ENCODE measurements around the gene RPRD2. TPM values are rescaled to one million over a fixed set of nuclear protein-coding genes. Genes with fewer than 3 reads are reported as not detected.

Gene RPRD2
- total RNA-seq, 3 donors from 2014 or later (not counting 1 experiment from before 2014, with no cell fraction given): 30.3 to 38.8 (median 34.0) TPM

DNA sequence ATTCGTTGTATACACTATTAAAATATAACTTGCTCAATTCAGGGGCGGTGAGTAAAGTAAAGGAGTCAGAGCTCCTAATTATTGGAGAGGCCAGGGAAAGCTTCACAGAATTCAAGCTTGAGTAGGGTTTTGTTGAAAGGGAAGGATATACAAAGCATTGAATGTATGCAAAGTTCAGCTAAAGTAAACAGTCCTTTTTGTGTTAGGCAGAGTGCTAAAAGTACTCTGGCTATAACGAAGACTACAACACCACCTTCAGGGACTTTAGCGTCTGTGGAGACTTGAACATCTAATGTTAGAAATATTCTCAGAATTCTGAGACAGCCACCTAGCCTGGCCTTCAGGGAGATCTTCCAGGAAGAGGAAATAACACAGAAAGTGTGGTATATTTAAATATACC lies 152.7 kb downstream of the RPRD2 start:
- intact Hi-C loops (cut with micrococcal nuclease): no loop called here
- Histone ChIP-seq H3K4me1 (ENCODE audit: control insufficient read depth, insufficient read depth, low read length) (peaks cover 16% of the 10 kb centered on the region), H3K4me3 (ENCODE audit: low read length) (no peak overlapping the region), H3K36me3 (ENCODE audit: control insufficient read depth, insufficient read depth, low read length) (no peaks in the 10 kb centered on the region), H3K27ac (ENCODE audit: low read length) (no peak overlapping the region), H3K9me3 (ENCODE audit: control insufficient read depth, insufficient read depth, low read length) (no peaks in the 10 kb centered on the region), H3K27me3 (ENCODE audit: control insufficient read depth, insufficient read depth, low read length) (no peaks in the 10 kb centered on the region)
- no peak for ATAC-seq
- peak in 1 of 2 donors; percentile 27 for DNase-seq
- H3K36me3 Mint-ChIP-seq: no peaks in the 10 kb centered on the region
- TF ChIP-seq CTCF (IDR thresholded peaks at IDR 0.05): no peak
- WGBS (ENCODE audit: insufficient coverage): 88% methylated on average over 1 of the region's 4 CpGs
- no peaks in the 10 kb centered on the region for H3K27me3 Mint-ChIP-seq (ENCODE audit: low read depth in 2 of 2)
- H3K4me1 Mint-ChIP-seq: peaks cover 8 to 18% of the 10 kb centered on the region in 2 donors
- no peaks in the 10 kb centered on the region for H3K9me3 Mint-ChIP-seq
- peak overlapping the region; percentile 62 to 77 for H3K27ac Mint-ChIP-seq
- peak overlapping the region; percentile 93 for H3K4me3 Mint-ChIP-seq

DNA sequence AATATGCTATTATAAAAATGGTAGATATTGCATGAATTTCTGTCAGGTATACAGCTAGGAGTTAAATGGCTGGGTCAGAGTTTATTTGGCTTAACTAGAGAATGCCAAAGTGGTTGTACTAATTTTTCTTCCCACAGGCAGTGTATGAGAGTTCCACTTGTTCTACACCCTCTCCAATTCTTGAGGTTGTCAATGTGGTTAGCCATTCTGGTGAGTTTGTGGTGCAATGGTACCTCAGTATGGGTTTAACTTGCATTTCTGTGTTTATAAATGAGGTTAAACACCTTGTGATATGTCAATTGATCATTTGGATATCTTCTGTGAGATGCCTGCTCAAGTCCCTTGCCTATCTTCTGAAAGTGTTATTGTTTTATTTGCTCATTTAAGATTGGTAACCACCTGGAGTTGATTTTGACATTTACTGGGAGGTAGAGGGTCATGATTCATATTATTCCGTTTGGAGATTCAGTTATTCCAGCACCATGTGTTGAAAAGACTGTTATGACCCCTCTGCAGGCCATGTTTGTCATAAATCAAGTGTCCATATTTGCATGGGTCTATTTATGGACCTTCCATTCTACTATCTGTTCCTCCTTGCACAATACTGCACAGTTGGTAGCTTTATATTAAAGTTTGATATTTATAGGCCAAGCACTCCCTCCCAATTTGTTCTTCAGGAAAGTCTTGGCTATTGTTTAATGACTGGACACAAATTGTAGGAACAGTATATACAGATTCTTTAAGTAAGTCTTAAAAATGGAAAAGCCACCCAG lies 157.4 kb downstream of the RPRD2 start:
- H3K27ac Mint-ChIP-seq: no peak overlapping the region

GRCh38 chr1:150525348-150525747 lies 161.4 kb downstream of the RPRD2 start:
- intact Hi-C loops (cut with micrococcal nuclease): no loop called here
- no peak for DNase-seq
- WGBS (ENCODE audit: insufficient coverage): 89% methylated on average over 2 of the region's 3 CpGs
- Mint-ChIP-seq H3K9me3 (no peaks in the 10 kb centered on the region), H3K27me3 (ENCODE audit: low read depth in 2 of 2) (no peaks in the 10 kb centered on the region), H3K4me1 (no peaks in the 10 kb centered on the region), H3K27ac (no peak overlapping the region), H3K4me3 (no peak overlapping the region), H3K36me3 (no peaks in the 10 kb centered on the region)
- no peaks in the 10 kb centered on the region for H3K36me3 ChIP-seq (ENCODE audit: control insufficient read depth, insufficient read depth, low read length)
- ATAC-seq: no peak
- H3K9me3 ChIP-seq (ENCODE audit: control insufficient read depth, insufficient read depth, low read length): no peaks in the 10 kb centered on the region
- no peak overlapping the region for H3K4me3 ChIP-seq (ENCODE audit: low read length)
- H3K27ac ChIP-seq (ENCODE audit: low read length): no peak overlapping the region
- TF ChIP-seq CTCF (IDR thresholded peaks at IDR 0.05): no peak
- H3K4me1 ChIP-seq (ENCODE audit: control insufficient read depth, insufficient read depth, low read length): no peaks in the 10 kb centered on the region
- no peaks in the 10 kb centered on the region for H3K27me3 ChIP-seq (ENCODE audit: control insufficient read depth, insufficient read depth, low read length)

More for the DNA sequence above, 157.4 kb downstream of the RPRD2 start:
- ATAC-seq: no peak
- Mint-ChIP-seq H3K9me3 (no peaks in the 10 kb centered on the region), H3K4me1 (peaks cover 3 to 8% of the 10 kb centered on the region in 2 donors), H3K4me3 (no peak overlapping the region), H3K36me3 (no peaks in the 10 kb centered on the region), H3K27me3 (ENCODE audit: low read depth in 2 of 2) (no peaks in the 10 kb centered on the region)
- Histone ChIP-seq H3K4me3 (ENCODE audit: low read length) (no peak overlapping the region), H3K9me3 (ENCODE audit: control insufficient read depth, insufficient read depth, low read length) (no peaks in the 10 kb centered on the region), H3K4me1 (ENCODE audit: control insufficient read depth, insufficient read depth, low read length) (peaks cover under 1% of the 10 kb centered on the region), H3K36me3 (ENCODE audit: control insufficient read depth, insufficient read depth, low read length) (no peaks in the 10 kb centered on the region), H3K27ac (ENCODE audit: low read length) (no peak overlapping the region), H3K27me3 (ENCODE audit: control insufficient read depth, insufficient read depth, low read length) (no peaks in the 10 kb centered on the region)
- intact Hi-C loops (cut with micrococcal nuclease): no loop called here
- no peak for DNase-seq
- TF ChIP-seq CTCF (IDR thresholded peaks at IDR 0.05): no peak
- WGBS (ENCODE audit: insufficient coverage): 82% methylated on average over 1 of the region's 1 CpG

Other genes starting within 250 kb of the RPRD2 start
- 10 to 100 TPM; 53.3 to 73.8 (median 64.6) TPM for gene PLEKHO1, start 214.2 kb upstream of the RPRD2 start, total RNA-seq
- 10 to 100 TPM; 50.7 to 56.9 (median 55.2) TPM for gene ANP32E, start 128.0 kb upstream of the RPRD2 start, total RNA-seq
- gene CA14, start 106.4 kb upstream of the RPRD2 start, total RNA-seq: not detected
- 100 to 1,000 TPM; 133 to 153 (median 143) TPM for gene APH1A, start 95.1 kb upstream of the RPRD2 start, total RNA-seq
- gene C1orf54, start 91.4 kb upstream of the RPRD2 start, total RNA-seq: 1 to 10 TPM in 2 of 3 donors, under 1 TPM in 1; 0.97 to 3.7 (median 1.6) TPM
- gene CIART, start 81.6 kb upstream of the RPRD2 start, total RNA-seq: 1 to 10 TPM in 2 of 3 donors, under 1 TPM in 1; 0.33 to 2.4 (median 1.9) TPM
- 10 to 100 TPM; 40.9 to 50.9 (median 42.2) TPM for gene MRPS21, start 70.3 kb upstream of the RPRD2 start, total RNA-seq
- gene PRPF3, start 42.6 kb upstream of the RPRD2 start, total RNA-seq: 100 to 1,000 TPM; 122 to 156 (median 148) TPM
- 10 to 100 TPM; 34.7 to 50.0 (median 44.9) TPM for gene TARS2, start 123.3 kb downstream of the RPRD2 start, total RNA-seq
- gene ECM1, start 144.0 kb downstream of the RPRD2 start, total RNA-seq: under 1 TPM in 2 of 3 donors, not detected in 1; 0.42 to 0.43 TPM
- not detected for gene FALEC, start 151.6 kb downstream of the RPRD2 start, total RNA-seq
- 1 to 10 TPM; 1.7 to 2.9 (median 2.9) TPM for gene ADAMTSL4, start 185.3 kb downstream of the RPRD2 start, total RNA-seq
- gene MCL1, start 215.5 kb downstream of the RPRD2 start, total RNA-seq: 1,000 to 10,000 TPM in 1 of 3 donors, 100 to 1,000 TPM in 2; 929 to 1,396 (median 938) TPM

All from natural killer cell (primary cell).